Ishikawa (cell line): ENCODE data around the gene EYA3.

Experiments used
- CEBPB ChIP-seq: IDR thresholded peaks from 2 replicates; pipeline ENCODE4 v1.6.1; 2012
- CREB1 ChIP-seq: IDR thresholded peaks from 2 replicates; pipeline ENCODE4 v1.6.1; 2012; ENCODE audit warnings: low read depth
- EGR1 ChIP-seq: IDR thresholded peaks from 2 replicates; pipeline ENCODE4 v1.6.1; 2012
- EP300 ChIP-seq: IDR thresholded peaks from 2 replicates; pipeline ENCODE4 v1.6.1; 2012; ENCODE audit warnings: borderline replicate concordance
- FOXM1 ChIP-seq: IDR thresholded peaks from 2 replicates; pipeline ENCODE4 v1.6.1; 2012; ENCODE audit warnings: low read depth, borderline replicate concordance
- MAX ChIP-seq: IDR thresholded peaks from 2 replicates; pipeline ENCODE4 v1.6.1; 2012
- NFIC ChIP-seq: IDR thresholded peaks from 2 replicates; pipeline ENCODE4 v1.6.1; 2012
- RAD21 ChIP-seq: IDR thresholded peaks from 2 replicates; pipeline ENCODE4 v1.6.1; 2012; ENCODE audit warnings: low read depth
- REST ChIP-seq: IDR thresholded peaks from 2 replicates; pipeline ENCODE4 v1.6.1; 2012; ENCODE audit warnings: low read depth, mild to moderate bottlenecking
- TAF1 ChIP-seq: IDR thresholded peaks from 2 replicates; pipeline ENCODE4 v1.6.1; 2012; ENCODE audit warnings: low read depth, mild to moderate bottlenecking
- TCF12 ChIP-seq: IDR thresholded peaks from 2 replicates; pipeline ENCODE4 v1.6.1; 2012; ENCODE audit warnings: low read depth
- TEAD4 ChIP-seq: IDR thresholded peaks from 2 replicates; pipeline ENCODE4 v1.6.1; 2012
- USF1 ChIP-seq: IDR thresholded peaks from 2 replicates; pipeline ENCODE4 v1.6.1; 2012
- YY1 ChIP-seq: IDR thresholded peaks from 2 replicates; pipeline ENCODE4 v1.6.1; 2012; ENCODE audit warnings: low read depth
- ZBTB7A ChIP-seq: IDR thresholded peaks from 2 replicates; pipeline ENCODE4 v1.6.1; 2012; ENCODE audit warnings: low read depth

EYA3 gene

GRCh38 chr1:27972141-27972540, 116.3 kb downstream of the EYA3 start:
- TF ChIP-seq ZBTB7A = no peak
- TF ChIP-seq FOXM1 = no peak
- TF ChIP-seq TEAD4 = no peak
- no peak for TF ChIP-seq CREB1
- TF ChIP-seq USF1 = no peak
- no peak for TF ChIP-seq YY1

- TF ChIP-seq TEAD4 (no peak), REST (no peak), FOXM1 (no peak), RAD21 (no peak), TCF12 (no peak)
Observed at GRCh38 chr1:27971674-27972073, 116.7 kb downstream of the EYA3 start.

GRCh38 chr1:27970401-27970800, 118.0 kb downstream of the EYA3 start:
- no peak for TF ChIP-seq FOXM1

GRCh38 chr1:27968692-27969091, 119.7 kb downstream of the EYA3 start:
- TF ChIP-seq TAF1 (no peak), TCF12 (no peak)

GRCh38 chr1:27967884-27968466, 120.4 kb downstream of the EYA3 start:
- TF ChIP-seq MAX (no peak), CEBPB (no peak), YY1 (no peak), EGR1 (no peak), REST (no peak), RAD21 (no peak), NFIC (no peak), TAF1 (no peak), ZBTB7A (no peak), TEAD4 (no peak), USF1 (no peak), EP300 (no peak), TCF12 (no peak), CREB1 (no peak), FOXM1 (no peak)

- TF ChIP-seq TAF1 (no peak), EP300 (no peak), YY1 (no peak)
Observed at GRCh38 chr1:27967106-27967883, 121.1 kb downstream of the EYA3 start.

- TF ChIP-seq REST (no peak), TCF12 (no peak), TAF1 (no peak), EP300 (no peak), YY1 (no peak), MAX (no peak), EGR1 (no peak), TEAD4 (no peak), USF1 (no peak), ZBTB7A (no peak), CEBPB (no peak)
Observed at GRCh38 chr1:27966402-27967105, 121.9 kb downstream of the EYA3 start.
